HepG2 (cell line): Measurements from ENCODE around the gene DIP2C. TPM values are rescaled to one million over a fixed set of nuclear protein-coding genes. Genes with fewer than 3 reads are reported as not detected.
"Not testable (repeated sequence)": the region's sequence is repeated elsewhere in the genome, so short reads cannot be mapped to it uniquely, and the experiment has no call there.

ENCODE experiments used
- ATAC-seq: fragments of 200-7000 bp; cut with Tn5 transposase; 3 replicates; pipeline ENCODE4 v1.9.1; 2020; ENCODE audit warnings: mild to moderate bottlenecking, moderate library complexity
- BruUV-seq: library from RNA; stranded (reverse); fragments of 400-500 nt; replicated peaks from 2 replicates; lab custom pipeline; 2021; lab: Mats Ljungman, UMichigan
- CTCF ChIA-PET: fragments of 300-600 bp; formaldehyde crosslinking; extraction: SDS; loops from one replicate; lab custom pipeline; 2021; ENCODE audit warnings: low total read pairs, inconsistent platforms, low intra/inter-chr PET ratio; lab: Yijun Ruan, JAX
- POLR2A ChIA-PET: fragments of 350-600 bp; sonication (Branson Sonifier 250); formaldehyde crosslinking; loops from one replicate; lab custom pipeline; 2020; ENCODE audit warnings: antibody characterized with exemption, inconsistent platforms; lab: Yijun Ruan, JAX
- DNase-seq: peaks from one replicate; pipeline ENCODE4 v3.0.0-alpha.2; 2015; ENCODE audit warnings: low spot score
- FAIRE-seq: peaks from 3 replicates; lab custom pipeline; 2011; peaks lifted over from hg19 to GRCh38; lab: Jason Lieb, UNC
- H2AFZ ChIP-seq: one replicate; pipeline ENCODE4 v1.6.1; 2011; ENCODE audit warnings: low read length, inconsistent platforms
- H3K27ac ChIP-seq: fragments of 300-600 bp; 3 replicates; pipeline ENCODE4 v1.8.0; 2011; ENCODE audit warnings: mixed run types, mild to moderate bottlenecking, mixed read lengths, low read length, inconsistent platforms; ENCODE audit not compliant: insufficient read depth; ENCODE audit errors: extremely low read length
- H3K27me3 ChIP-seq, 2 experiments: fragments of 200-600 bp in 1 of 2; 2 replicates in 1 of 2; 3 replicates in 1 of 2; pipeline versions ENCODE4 v1.6.0 to v1.8.0; 2011; ENCODE audit warnings: low read length in 2 of 2, mild to moderate bottlenecking in 2 of 2, moderate library complexity in 2 of 2, inconsistent platforms in 1 of 2; ENCODE audit not compliant: insufficient read depth in 2 of 2, control insufficient read depth in 1 of 2
- H3K36me3 ChIP-seq, 2 experiments: fragments of 200-600 bp in 1 of 2; replicated peaks in 1 of 2; 2 replicates in 1 of 2; 3 replicates in 1 of 2; pipeline versions ENCODE4 v1.5.1 to v1.8.0; 2011; ENCODE audit warnings: low read length in 2 of 2, inconsistent platforms in 1 of 2; ENCODE audit not compliant: insufficient read depth in 2 of 2, control insufficient read depth in 1 of 2
- H3K4me1 ChIP-seq: 2 replicates; pipeline ENCODE4 v1.5.1; 2012; ENCODE audit warnings: low read length, inconsistent platforms; ENCODE audit not compliant: insufficient read depth
- H3K4me2 ChIP-seq: 2 replicates; pipeline ENCODE4 v1.6.0; 2011; ENCODE audit warnings: low read depth, low read length, inconsistent platforms
- H3K4me3 ChIP-seq, 3 experiments: fragments of 200-600 bp in 1 of 3; sonication (generic), shearing (Covaris generic) in 1 of 3; replicated peaks in 1 of 3; 2 replicates each; pipeline ENCODE4 v1.5.1; 2011 to 2016; ENCODE audit warnings: low read length in 3 of 3, inconsistent platforms in 2 of 3, low read depth in 2 of 3, mild to moderate bottlenecking in 2 of 3, control low read depth in 1 of 3, mixed read lengths in 1 of 3; ENCODE audit not compliant: insufficient read depth in 1 of 3
- H3K79me2 ChIP-seq: one replicate; pipeline ENCODE4 v1.6.1; 2011; ENCODE audit warnings: low read length, inconsistent platforms; ENCODE audit not compliant: insufficient read depth
- H3K9ac ChIP-seq: 2 replicates; pipeline ENCODE4 v1.6.0; 2011; ENCODE audit warnings: mild to moderate bottlenecking, low read depth, low read length, inconsistent platforms; ENCODE audit not compliant: insufficient read depth
- H3K9me3 ChIP-seq: 2 replicates; pipeline ENCODE4 v1.5.1; 2012; ENCODE audit warnings: mild to moderate bottlenecking, low read length
- H4K20me1 ChIP-seq: 2 replicates; pipeline ENCODE4 v1.6.0; 2011; ENCODE audit warnings: inconsistent platforms, mild to moderate bottlenecking, low read length, moderate library complexity; ENCODE audit not compliant: insufficient read depth
- E2F1 ChIP-seq: sonication (generic); formaldehyde crosslinking; IDR thresholded peaks from 2 replicates; pipeline ENCODE4 v1.5.0; 2020; ENCODE audit warnings: missing genetic modification reagents
- THAP9 ChIP-seq: sonication (generic); formaldehyde crosslinking; IDR thresholded peaks from 2 replicates; pipeline ENCODE4; 2020; ENCODE audit warnings: missing genetic modification reagents, mild to moderate bottlenecking, borderline replicate concordance
- ZBTB25 ChIP-seq: IDR thresholded peaks from 2 replicates; pipeline ENCODE4 v1.6.1; 2018; ENCODE audit warnings: missing genetic modification reagents
- ZKSCAN1 ChIP-seq: fragments of 150-350 bp; IDR thresholded peaks from 2 replicates; pipeline ENCODE4 v1.6.1; 2014; ENCODE audit warnings: low read length
- ZNF101 ChIP-seq: sonication (generic); formaldehyde crosslinking; IDR thresholded peaks from 2 replicates; pipeline ENCODE4 v1.4.0; 2020; ENCODE audit warnings: mild to moderate bottlenecking, low read depth, missing genetic modification reagents, borderline replicate concordance
- ZNF234 ChIP-seq: sonication (generic); formaldehyde crosslinking; conservative IDR thresholded peaks from 2 replicates; pipeline ENCODE4 v1.5.1; 2020; ENCODE audit warnings: mild to moderate bottlenecking, missing genetic modification reagents
- ZNF275 ChIP-seq: sonication (generic); formaldehyde crosslinking; IDR thresholded peaks from 2 replicates; pipeline ENCODE4 v1.8.0; 2022; ENCODE audit warnings: missing genetic modification reagents, mild to moderate bottlenecking, inconsistent platforms, borderline replicate concordance
- ZNF34 ChIP-seq: sonication (generic); formaldehyde crosslinking; IDR thresholded peaks from 2 replicates; pipeline ENCODE4 v1.4.0; 2020; ENCODE audit warnings: mild to moderate bottlenecking, missing genetic modification reagents, borderline replicate concordance
- WGBS: methylation state at CpG from one replicate; pipeline ENCODE4 v1.1.6; 2017; ENCODE audit warnings: low lambda C conversion rate; 5-methylcytosine and 5-hydroxymethylcytosine counted together
- in situ Hi-C: cut with HindIII; loops from 2 replicates; pipeline ENCODE4 v1.10.0; 2017; ENCODE audit warnings: low pct_unique_long_range_greater_than_20kb; ENCODE audit not compliant: extremely low pct_ligation_motif_present
- intact Hi-C: fragments of 100-400 bp; cut with micrococcal nuclease; formaldehyde crosslinking; loops from one replicate; pipeline ENCODE4 v1.10.0; 2022; ENCODE audit not compliant: unreplicated experiment
- polyA plus RNA-seq, 8 experiments: library from polyadenylated mRNA; depleted of rRNA in 3 of 8; stranded (reverse) in 7 of 8; unstranded in 1 of 8; fragments of >200 nt; fragmentation: Illumina TruSeq in 4 of 8; extraction: Trizol in 4 of 8; gene quantifications; 2 replicates each; pipeline versions ENCODE4 v1.2.1 to v1.2.3, GENCODE V29; 2011 to 2016; ENCODE audit warnings: low read depth in 4 of 8, missing spikeins in 1 of 8, mixed read lengths in 1 of 8; ENCODE audit not compliant: insufficient read depth in 1 of 8
- total RNA-seq, 5 experiments: library from RNA; depleted of rRNA; stranded (reverse); fragments of >200 nt; fragmentation: Illumina TruSeq; extraction: Trizol; gene quantifications; 2 replicates each; pipeline ENCODE4 v1.2.3, GENCODE V29; 2016; ENCODE audit warnings: low read depth in 1 of 5
- TF ChIP-seq, protein P1 (sequence below), 2 experiments: fragments of 450-650 bp in 1 of 2; sonication (generic) in 1 of 2; formaldehyde crosslinking; IDR thresholded peaks; 2 replicates each; pipeline versions ENCODE4 v1.5.0 to v1.8.0; 2020 to 2022; ENCODE audit warnings: mild to moderate bottlenecking in 1 of 2, missing genetic modification reagents in 1 of 2

DIP2C gene
- total and polyA plus RNA-seq, 2 of the 13 experiments (the other 11 are each of a cell fraction or from before 2014, with no cell fraction given) = 2.2 to 2.7 TPM

DNA sequence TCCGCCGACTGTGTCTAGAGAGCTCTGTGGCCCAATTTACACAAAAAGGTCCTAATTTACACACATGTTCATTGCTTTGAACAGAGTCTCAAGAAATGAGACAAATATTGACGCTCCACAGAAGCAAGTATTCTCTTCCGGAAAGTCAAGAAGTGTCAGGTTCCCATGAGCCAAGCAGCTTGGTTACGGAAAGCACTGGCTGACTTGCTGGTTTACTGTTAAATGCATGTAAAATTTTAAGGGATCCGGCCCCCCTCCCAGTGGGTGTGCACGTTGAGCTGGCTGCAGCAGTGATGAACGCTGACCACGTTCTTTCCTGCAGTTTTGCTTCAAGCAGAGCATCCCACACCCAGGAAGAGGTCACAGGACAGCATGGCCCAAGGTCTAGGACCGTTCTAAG lies 76.8 kb downstream of the DIP2C start:
- 85% methylated on average over 10 of the region's 10 CpGs for WGBS
- no peak overlapping the region for H2AFZ ChIP-seq
- in situ Hi-C loops = no loop called here
- no peaks in the 10 kb centered on the region for H3K9me3 ChIP-seq
- no peaks in the 10 kb centered on the region for H3K27me3 ChIP-seq
- H3K4me2 ChIP-seq = no peak overlapping the region
- CTCF ChIA-PET = no interaction called here
- no peak for TF ChIP-seq ZNF275 (CRISPR knock-in tag)
- TF ChIP-seq ZNF34 = no peak
- TF ChIP-seq ZNF101 (CRISPR knock-in tag) = no peak
- TF ChIP-seq, protein P1, sequence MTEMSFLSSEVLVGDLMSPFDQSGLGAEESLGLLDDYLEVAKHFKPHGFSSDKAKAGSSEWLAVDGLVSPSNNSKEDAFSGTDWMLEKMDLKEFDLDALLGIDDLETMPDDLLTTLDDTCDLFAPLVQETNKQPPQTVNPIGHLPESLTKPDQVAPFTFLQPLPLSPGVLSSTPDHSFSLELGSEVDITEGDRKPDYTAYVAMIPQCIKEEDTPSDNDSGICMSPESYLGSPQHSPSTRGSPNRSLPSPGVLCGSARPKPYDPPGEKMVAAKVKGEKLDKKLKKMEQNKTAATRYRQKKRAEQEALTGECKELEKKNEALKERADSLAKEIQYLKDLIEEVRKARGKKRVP (CRISPR knock-in tag; IDR thresholded peaks at IDR 0.05) = no peak
- TF ChIP-seq ZNF234 (CRISPR knock-in tag) = no peak
- TF ChIP-seq ZKSCAN1 = no peak
- no peak for TF ChIP-seq E2F1 (CRISPR knock-in tag)
- no peak for TF ChIP-seq ZBTB25
- no peak for TF ChIP-seq THAP9 (CRISPR knock-in tag)
- TF ChIP-seq, all 625 proteins: peak for 0
- POLR2A ChIA-PET = no interaction called here
- BruUV-seq = no TSS peak
- DNase-seq (no peak), ATAC-seq (no peak), FAIRE-seq (no peak)
- Histone ChIP-seq H3K27ac (no peak overlapping the region), H4K20me1 (0 out of 2 replicates have a peak, but pooled peaks cover 3% of the 10 kb centered on the region), H3K36me3 (no peaks in the 10 kb centered on the region), H3K4me1 (no peaks in the 10 kb centered on the region), H3K79me2 (no peaks in the 10 kb centered on the region), H3K4me3 (no peak overlapping the region), H3K9ac (no peak overlapping the region)
- intact Hi-C loops = no loop called here

- BruUV-seq, intact Hi-C loops: not testable (repeated sequence)
- POLR2A ChIA-PET = interaction anchor here (1.6 kb wide), 1 partner anchor 15 kb away, joined by 4 read pairs; no protein-coding TSS in a partner anchor
Measured at GRCh38 chr10:610642-611305, 78.7 kb downstream of the DIP2C start.

More at GRCh38 chr10:610642-611305, 78.7 kb downstream of the DIP2C start:
- H3K4me2 ChIP-seq, H3K79me2 ChIP-seq, H3K9me3 ChIP-seq, H3K9ac ChIP-seq, H2AFZ ChIP-seq, H3K4me1 ChIP-seq, CTCF ChIA-PET, DNase-seq, ATAC-seq, in situ Hi-C loops, H3K27ac ChIP-seq, FAIRE-seq, H3K4me3 ChIP-seq, H3K27me3 ChIP-seq, H4K20me1 ChIP-seq, H3K36me3 ChIP-seq: not testable (repeated sequence)
- 35% methylated on average over 4 of the region's 7 CpGs for WGBS
